HG03039 (cell line): ENCODE data around the gene BABAM2.
"Not testable (repeated sequence)": the region's sequence is repeated elsewhere in the genome, so short reads cannot be mapped to it uniquely, and the experiment has no call there.

Source experiments
- ATAC-seq: cut with Tn5 transposase; IDR thresholded peaks from one replicate; pipeline ENCODE4 v1.9.1; 2021; ENCODE audit warnings: mild to moderate bottlenecking, moderate library complexity; ENCODE audit not compliant: unreplicated experiment

The BABAM2 gene

DNA sequence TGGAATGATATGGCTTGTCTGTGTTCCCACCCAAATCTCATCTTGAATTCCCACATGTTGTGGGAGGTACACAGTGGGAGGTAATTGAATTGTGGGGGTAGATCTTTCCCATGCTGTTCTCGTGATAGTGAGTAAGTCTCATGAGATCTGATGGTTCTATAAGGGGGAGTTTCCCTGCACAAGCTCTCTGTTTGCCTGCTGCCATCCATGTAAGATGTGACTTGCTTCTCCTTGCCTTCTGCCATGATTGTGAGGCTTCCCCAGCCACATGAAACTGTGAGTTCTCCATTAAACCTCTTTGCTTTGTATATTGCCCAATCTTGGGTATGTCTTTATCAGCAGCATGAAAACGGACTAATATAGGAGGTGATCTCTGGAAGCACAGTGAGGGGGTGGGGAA, 78.4 kb downstream of the BABAM2 start:
- ATAC-seq, result not testable (repeated sequence)

DNA sequence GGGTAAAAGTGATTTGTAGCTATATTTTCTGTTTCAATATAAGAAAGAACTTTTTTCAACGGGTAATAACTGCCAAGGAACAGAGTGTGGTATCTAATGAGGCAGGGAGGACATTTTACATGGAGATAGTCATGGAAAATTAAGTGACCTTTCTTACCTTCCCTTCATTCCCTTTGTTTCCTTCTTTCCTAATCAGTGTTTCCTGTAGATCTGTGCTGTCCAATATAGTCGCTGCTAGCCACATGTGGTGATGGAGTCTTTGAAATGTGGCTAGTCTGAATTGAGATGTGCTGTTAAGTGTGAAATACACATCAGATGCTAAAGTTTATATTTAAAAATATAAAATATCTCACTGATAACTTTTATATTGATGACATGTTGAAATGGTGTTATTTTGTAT, 81.8 kb downstream of the BABAM2 start:
- ATAC-seq, result no peak

DNA sequence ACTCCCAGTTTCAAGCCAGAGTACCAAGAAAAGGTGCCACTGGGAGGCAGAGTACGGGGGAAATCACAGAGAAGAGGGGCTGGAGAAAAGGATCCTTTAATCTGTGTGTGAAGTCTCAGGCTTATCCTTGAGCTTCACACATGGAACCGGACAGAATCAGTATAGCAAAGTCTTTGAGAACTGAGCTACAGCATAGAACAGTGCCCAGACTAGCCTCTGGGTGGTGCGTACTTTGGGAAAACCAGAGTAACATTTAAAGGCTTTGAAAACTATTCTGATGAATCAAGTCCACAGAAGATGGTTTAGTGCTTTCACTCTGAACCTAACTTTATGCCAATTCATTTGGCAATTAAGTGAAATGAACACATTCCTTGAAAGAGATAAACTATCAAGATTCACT, 83.1 kb downstream of the BABAM2 start:
- ATAC-seq, result no peak

DNA sequence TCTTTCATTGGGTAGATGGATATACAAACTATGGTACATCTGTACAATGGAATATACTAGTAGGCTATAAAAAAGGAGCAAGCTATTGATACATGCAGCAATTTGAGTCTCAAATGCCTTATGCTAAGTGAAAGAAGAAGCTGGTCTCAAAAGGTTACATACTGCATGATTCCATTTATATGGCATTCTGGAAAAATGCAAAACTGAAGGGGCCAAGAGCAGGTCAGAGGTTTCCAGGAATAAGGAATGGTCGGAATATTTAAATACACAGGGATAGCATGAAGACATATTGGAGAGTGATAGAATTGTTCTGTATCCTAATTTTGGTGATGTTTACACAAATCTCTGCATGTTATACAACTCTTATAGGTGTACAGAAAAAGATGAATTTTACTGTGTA, 85.8 kb downstream of the BABAM2 start:
- ATAC-seq, result no peak

DNA sequence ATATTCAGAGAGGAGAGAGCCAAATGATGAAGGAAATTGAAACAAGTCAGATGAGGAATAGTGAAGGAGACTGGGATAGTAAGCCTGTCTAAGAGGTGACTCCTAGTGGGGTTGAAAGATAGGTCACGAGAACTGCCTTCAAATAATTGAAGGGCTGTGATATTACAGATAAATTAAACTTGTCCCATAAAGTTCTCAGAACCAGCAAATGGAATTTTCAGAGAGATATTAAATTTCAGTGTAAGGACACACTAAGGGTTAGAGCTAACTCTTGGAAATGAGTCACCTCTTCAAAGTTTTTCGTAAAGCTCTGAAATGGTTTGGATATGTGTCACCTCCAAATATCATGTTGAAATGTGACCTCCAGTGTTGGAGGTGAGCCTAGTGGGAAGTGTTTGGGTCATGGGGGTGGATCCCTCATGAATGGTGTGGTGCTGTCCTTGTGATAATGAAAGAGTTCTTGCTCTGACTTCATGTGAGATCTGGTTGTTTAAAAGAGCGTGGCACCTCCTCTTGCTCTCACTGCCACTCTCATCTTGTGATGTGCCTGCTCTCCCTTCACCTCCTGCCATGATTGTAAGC, 87.3 kb downstream of the BABAM2 start:
- ATAC-seq, result no peak

DNA sequence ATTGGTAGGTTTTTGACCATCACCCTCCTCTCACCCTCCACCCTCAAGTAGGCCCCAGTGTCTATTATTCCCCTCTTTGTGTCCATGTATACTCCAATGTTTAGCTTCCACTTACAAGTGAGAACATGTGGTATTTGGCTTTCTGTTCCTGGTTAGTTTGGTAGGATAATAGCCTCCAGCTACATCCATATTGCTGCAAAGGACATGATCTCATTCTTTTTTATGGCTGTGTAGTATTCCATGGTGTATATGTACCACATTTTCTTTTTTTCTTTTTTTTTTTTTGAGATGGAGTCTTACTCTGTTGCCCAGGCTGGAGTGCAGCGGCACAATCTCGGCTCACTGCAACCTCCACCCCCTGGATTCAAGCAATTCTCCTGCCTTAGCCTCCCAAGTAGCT, 88.2 kb downstream of the BABAM2 start:
- not testable (repeated sequence) for ATAC-seq

DNA sequence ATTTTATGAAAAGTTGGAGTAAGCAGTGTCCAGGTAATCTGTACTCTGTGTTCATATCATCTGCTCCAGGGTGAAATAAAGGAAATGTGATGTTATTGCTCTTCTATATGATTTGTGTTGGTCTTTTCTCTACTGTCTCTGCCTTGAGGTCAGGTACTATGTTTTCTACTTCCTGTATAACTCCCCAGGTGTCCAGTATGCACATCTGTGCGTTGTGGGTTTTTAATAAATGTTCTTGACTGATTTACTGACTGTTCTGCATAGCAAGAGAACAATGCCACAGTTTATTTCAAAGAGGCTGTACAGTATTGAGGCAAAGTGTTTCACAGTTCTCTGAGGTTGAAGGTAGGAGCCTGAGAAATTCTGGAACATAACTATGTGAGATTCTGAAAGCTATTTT, 89.7 kb downstream of the BABAM2 start:
- ATAC-seq, result no peak

DNA sequence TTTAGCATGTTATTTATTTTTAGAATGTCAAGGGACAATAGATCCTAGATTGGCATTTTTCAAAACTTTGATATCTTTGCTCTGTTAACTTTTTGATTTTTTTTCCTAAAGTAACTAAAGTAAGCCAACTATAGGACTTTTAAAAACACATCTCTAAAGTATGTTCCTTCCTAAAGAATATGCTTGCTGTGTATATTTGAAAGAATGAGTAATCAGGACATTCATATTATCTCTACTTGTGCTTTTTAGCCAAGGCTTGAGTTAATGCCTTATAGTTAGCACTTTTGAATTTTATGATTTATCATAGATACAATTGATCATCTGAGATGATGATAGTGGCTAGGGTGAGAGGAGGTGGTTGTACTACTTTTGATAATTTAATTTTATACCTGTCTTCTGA, 93.6 kb downstream of the BABAM2 start:
- no peak for ATAC-seq

DNA sequence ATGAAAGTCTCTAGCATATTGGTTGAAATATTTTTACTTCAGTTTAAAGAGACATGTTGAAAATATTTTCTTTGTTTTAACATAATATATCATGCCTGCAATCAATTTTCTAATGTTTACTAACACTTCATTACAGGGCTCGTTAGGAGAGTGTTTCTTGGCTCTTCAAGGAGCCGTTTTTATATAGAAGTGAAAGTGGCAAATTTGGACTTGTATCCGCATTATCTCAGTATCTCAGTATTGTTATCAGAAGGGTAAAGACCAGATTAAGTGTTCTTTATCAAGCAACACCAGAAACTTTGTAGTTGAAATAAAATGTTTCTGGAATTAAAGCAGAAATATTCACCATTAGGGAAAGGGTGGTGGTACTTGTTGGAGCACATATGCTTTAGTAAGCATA, 97.8 kb downstream of the BABAM2 start:
- no peak for ATAC-seq

DNA sequence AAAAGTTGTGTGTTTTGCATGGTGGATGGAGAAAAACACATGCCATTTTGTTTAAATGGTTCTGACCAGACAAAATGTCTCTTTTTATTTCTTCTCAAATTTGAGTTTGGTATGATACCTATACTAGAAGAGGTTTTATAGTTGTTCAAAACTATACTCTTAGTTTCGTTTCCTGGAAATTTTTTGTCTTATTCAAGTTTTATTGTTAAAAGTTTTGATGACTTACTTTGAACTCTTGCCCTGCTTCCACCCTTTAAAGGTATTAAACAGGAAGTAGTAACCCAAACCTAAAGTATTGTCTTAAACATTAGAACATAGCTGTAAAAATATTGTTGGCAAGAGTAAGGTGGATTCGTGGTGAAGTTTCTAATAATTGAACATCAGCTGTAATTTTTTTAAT, 98.2 kb downstream of the BABAM2 start:
- no peak for ATAC-seq

DNA sequence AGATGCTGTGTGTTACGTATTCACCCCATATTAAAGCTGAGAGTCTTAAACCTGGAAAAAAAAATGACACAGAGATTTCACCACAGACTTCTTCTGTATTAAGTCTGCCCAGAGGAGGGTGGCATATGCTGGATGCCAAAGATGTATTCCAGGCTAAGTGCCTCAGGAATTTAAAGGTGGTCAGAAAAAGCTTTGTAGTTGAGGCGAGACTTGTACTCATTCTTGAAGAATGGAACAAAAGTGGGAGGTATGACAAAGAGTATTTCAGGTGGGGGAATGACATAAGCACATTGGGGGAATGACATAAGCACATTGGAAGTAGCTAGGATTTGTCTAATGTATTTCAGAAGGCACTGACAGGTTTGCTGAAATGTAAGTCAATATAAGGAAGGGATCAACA, 98.6 kb downstream of the BABAM2 start:
- no peak for ATAC-seq

DNA sequence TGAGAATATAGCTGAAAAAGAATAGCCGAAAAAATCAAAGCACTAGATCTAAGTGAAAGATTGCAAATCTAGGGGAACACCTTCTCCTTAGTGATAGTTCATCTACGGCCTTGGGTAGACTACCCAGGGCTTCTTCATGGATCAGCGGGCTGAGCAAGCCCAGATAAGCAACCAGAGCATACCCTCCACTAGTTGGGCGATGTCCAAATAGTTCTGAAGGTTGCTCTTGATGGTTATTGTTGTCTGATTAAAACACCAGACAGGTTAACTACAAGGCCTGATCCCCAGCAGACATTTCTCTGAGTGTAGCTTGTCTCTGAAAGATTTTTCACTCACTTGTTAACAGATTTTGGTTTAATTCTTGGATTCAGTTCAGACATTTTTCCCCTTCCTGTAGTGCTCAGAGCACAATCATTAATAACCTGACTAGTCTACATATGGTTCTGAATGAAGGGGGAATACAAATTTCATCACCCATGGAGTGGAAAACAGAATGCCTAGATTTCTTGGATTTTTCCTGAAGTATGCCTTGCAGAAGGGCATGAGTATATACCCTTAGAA, 99.6 kb downstream of the BABAM2 start:
- ATAC-seq, result no peak

DNA sequence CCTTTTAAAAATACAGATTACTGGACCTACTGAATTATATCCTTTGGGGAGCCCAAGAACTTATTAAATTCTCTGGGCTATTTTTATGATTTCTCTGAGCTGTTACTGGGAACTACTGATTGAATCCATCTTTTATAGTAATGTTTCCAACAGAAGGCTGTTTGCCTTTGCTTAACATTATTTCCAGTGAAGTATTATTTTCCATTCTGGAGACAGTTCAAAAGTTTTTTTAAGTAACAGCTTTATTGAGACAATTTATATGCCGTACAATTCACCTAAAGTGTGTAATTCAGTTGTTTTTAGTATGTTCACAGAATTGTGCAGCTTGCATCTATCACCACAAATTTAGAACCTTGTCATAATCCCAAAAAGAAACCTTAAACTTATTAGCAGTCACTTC, 100.6 kb downstream of the BABAM2 start:
- no peak for ATAC-seq

DNA sequence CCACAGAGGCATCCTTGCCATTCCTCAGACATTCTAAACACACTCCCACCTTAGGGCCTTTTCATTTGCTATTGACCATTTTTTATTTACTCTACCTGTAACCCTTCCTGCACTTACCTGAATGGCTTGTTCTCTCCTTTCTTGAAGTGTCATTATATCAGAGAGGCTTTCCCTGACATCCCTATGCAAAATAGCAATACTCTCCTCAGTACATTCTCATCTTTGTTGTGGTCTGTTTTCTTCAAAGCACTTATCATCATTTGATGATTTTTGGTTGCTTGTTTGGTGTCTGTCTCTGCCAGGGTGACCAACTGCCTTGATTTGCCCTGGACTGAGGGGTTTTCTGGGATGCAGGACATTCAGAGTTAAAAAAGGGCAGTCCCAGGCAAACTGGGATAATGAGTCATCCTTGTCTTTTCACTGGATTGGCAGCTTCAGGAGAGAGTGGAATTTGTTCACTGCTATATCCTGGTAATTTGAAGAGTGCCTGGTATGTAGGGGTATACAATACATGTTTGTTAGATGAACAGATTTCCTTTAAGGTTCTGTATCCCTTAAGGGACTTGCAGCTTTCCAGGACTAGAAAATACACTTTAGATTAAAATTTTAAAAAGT, 102.4 kb downstream of the BABAM2 start:
- no peak for ATAC-seq

DNA sequence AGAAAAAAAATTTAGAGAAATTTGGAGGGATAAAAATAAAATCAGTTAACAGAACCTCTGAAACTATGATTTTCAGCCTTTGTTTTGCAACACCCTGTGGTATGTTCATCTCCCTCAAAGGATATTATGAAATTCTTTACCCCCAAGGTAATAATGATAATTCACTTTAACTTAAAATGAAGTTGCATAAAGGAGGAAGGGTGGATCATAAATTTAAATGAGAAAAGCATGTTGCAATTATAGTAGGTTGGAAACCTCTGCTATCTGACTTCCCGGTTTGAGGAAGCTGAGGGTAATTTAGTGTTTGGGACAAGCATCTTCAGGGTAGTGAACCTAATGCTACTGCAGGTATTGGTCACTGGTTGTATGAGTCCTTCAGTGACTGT, 102.9 kb downstream of the BABAM2 start:
- ATAC-seq, result no peak

DNA sequence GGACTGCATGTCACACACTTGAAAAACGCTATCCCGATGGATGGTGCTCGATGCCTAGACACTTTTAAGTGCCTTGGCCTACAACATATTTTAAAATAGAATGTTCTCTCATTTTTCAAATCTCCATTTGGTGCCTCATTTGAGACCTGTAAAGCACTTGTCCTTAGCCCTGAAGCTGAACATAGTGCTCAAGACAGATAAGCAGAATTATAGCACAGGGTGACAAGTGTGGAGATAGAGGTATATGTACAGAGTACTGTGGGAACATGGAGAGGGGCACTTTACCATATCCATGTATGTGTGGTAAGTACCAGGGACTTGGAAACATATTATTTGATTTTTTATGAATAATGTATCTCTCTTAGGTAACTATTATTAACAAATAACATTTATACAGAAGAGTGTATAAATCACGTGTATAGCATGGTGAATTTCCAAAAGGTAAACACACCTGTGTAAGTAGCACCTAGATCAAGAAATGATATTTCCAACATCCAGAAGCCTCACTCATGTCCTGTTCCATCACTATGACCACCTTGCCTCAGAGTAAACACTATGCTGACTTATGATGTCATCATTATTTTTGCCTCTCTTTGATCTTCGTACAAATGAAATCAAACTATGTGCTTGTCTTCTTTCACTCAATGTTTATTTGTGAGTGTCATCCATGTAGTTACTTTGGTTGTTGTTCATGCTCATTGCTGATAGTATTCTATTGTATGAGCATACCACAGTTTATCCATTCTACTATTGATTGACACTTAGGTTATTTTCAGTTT, 103.6 kb downstream of the BABAM2 start:
- ATAC-seq, result no peak

DNA sequence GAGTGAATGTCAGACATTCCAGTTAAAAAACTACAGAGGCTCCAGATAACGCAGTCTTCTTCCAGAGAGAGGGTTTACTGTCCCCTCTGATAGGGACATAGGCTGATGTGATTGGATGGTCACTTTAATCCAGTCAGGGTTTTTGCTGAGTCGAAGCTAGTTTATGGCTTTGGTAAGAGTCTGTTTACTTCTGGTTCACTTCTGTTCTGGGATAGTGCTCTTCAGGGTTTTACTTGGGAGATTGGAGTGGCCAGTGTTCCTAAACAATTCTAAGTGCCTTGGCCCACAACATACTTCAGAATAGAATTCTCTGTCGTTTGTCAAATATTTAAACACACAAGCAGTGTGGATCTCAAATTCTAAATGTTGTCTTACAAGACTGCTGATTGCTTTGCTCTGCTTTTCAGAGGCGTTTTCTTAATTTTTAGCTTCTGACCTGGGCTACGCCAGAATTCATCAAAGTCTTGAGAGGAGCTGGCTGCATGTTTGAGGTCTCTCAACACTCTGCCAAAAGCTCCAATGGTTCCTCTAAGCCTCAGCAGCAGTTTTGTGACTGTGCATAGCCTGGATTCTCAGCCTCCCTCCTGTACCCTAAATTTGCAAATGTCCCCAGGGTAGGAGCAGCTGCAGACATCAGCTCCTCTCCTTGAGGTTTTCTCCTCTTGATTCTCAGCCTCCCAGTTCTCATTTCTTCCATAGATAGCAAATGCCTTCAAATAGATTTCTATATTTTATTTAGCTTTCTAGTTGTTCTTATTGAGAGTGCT, 105.8 kb downstream of the BABAM2 start:
- ATAC-seq, result no peak

DNA sequence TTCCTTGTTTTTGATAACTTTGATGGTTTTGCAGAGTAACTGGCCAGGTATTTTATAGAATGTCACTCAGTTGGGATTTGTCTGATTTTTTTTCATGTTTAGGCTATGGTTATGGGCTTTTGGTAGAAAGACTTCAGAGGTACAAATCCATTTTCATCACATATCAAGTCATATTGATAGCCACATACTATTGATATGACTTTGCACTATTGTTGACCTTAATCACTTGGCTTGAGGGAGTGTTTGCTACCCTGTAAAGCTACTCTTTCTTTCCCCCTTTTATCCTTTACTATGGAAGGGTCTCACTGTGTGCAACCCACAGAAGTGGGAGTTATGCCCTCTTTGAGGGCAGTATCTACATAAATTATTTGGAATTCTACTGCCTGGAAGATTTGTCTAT, 109.8 kb downstream of the BABAM2 start:
- ATAC-seq, result no peak

DNA sequence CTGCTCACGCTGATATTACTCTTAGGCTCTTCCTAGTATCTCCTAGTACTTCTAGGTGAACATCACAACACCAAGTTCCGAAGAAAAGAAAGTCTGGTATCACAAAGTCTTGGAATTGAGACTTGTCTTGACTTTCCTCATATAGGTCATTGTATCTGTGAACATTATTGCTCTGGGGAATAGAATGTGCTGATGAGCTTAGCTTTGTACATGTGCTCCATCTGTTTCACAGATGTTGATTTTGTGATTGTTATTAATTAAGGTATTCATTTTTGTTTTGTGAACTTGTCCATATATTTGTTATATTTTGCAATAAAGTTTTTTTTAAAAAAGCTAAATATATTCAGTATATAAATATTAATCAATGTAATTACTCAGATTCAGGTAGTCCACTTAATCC, 111.7 kb downstream of the BABAM2 start:
- no peak for ATAC-seq

DNA sequence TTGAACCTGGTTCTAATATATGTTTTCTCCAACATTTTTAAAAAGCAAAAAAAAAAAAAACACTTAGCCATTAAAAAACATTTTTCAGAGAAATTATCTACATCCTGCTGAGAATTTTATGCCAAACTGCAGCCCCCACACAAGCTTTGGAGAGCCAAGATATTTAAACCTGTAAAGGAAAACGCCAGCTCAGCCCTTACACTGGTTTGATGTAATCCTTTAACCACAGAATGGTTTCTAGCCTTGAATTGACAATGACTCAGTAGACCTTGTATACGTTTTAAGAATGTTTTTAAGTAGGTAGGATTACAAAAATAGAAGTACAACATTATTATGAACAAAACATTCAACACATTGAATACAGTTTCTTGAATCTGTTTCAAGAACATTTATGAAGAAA, 113.6 kb downstream of the BABAM2 start:
- no peak for ATAC-seq

DNA sequence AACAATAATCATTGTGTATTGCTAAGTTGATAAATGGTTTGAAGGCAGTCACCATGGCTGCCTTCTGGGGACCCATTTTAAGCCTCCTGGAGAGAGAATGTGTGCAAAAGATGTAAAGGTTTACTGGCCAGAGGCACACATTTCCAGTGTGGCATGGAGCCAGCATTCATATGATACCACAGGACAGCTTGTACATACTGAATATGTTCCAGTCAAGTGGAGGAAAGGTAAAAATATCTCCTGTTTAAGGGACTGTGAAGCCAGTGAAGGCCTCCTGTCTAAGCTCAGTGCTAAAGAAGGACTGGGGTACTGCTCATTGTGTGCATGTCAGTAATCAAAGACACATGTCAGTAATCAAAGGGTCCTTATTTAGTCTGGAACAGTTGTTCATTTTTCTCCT, 119.2 kb downstream of the BABAM2 start:
- no peak for ATAC-seq
